Natural killer cell (primary cell): Measurements from ENCODE around the gene MCTP2. TPM values are rescaled to one million over a fixed set of nuclear protein-coding genes. Genes with fewer than 3 reads are reported as not detected.

Experiments used
- ATAC-seq, 3 donors: fragments of 150-1000 bp in 2 of 3; fragments of 200-7000 bp in 1 of 3; cut with Tn5 transposase; 1 replicate in 1 of 3; 2 replicates in 2 of 3; pipeline ENCODE4 v1.10.0; 2021; ENCODE audit warnings: mild to moderate bottlenecking in 2 of 3, moderate library complexity in 2 of 3
- DNase-seq, 2 donors: peaks; one replicate each; pipeline versions ENCODE4 v3.0.0 to v3.0.0-alpha.2; 2013 to 2021; ENCODE audit warnings: mixed read lengths in 1 of 2
- H3K27ac ChIP-seq: one replicate; pipeline ENCODE4 v1.5.1; 2013; ENCODE audit warnings: mild to moderate bottlenecking, low read length
- H3K27me3 ChIP-seq: one replicate; pipeline ENCODE4 v1.6.1; 2013; ENCODE audit warnings: low read length; ENCODE audit not compliant: control insufficient read depth, insufficient read depth
- H3K36me3 ChIP-seq: one replicate; pipeline ENCODE4 v1.6.1; 2013; ENCODE audit warnings: low read length; ENCODE audit not compliant: control insufficient read depth, insufficient read depth
- H3K4me1 ChIP-seq: one replicate; pipeline ENCODE4 v1.6.1; 2013; ENCODE audit warnings: low read length; ENCODE audit not compliant: control insufficient read depth, insufficient read depth
- H3K4me3 ChIP-seq: one replicate; pipeline ENCODE4 v1.5.1; 2013; ENCODE audit warnings: low read length
- H3K9me3 ChIP-seq: one replicate; pipeline ENCODE4 v1.6.1; 2013; ENCODE audit warnings: low read length; ENCODE audit not compliant: control insufficient read depth, insufficient read depth
- H3K27ac Mint-ChIP-seq, 2 donors: one replicate each; pipeline ENCODE4 v1.8.0; 2022; ENCODE audit warnings: mild to moderate bottlenecking in 2 of 2, mixed read lengths in 2 of 2, moderate library complexity in 1 of 2
- H3K27me3 Mint-ChIP-seq, 2 donors: one replicate each; pipeline ENCODE4 v1.8.0; 2022; ENCODE audit warnings: low read depth in 2 of 2, mixed read lengths in 2 of 2
- H3K36me3 Mint-ChIP-seq: one replicate; pipeline ENCODE4 v1.8.0; 2022; ENCODE audit warnings: mixed read lengths
- H3K4me1 Mint-ChIP-seq, 2 donors: one replicate each; pipeline ENCODE4 v1.8.0; 2022; ENCODE audit warnings: mixed read lengths in 2 of 2
- H3K4me3 Mint-ChIP-seq: one replicate; pipeline ENCODE4 v1.8.0; 2022; ENCODE audit warnings: mild to moderate bottlenecking, moderate library complexity, mixed read lengths
- H3K9me3 Mint-ChIP-seq, 2 donors: one replicate each; pipeline ENCODE4 v1.8.0; 2022; ENCODE audit warnings: mixed read lengths in 2 of 2
- WGBS: methylation state at CpG from one replicate; pipeline ENCODE4 v1.1.7; 2013; ENCODE audit warnings: missing lambda C conversion rate; ENCODE audit not compliant: insufficient coverage; 5-methylcytosine and 5-hydroxymethylcytosine counted together
- intact Hi-C: fragments of 100-400 bp; cut with micrococcal nuclease; formaldehyde crosslinking; loops from one replicate; pipeline ENCODE4 v1.14.2; 2022
- total RNA-seq, 4 donors: library from RNA; stranded (reverse); fragments of 120-200 nt in 1 of 4; gene quantifications; one replicate each; pipeline versions ENCODE4 v1.2.3 to v1.2.4, GENCODE V29; 2013 to 2022
- TF ChIP-seq, protein P1 (sequence below): fragments of 200-600 bp; IDR thresholded peaks from one replicate; pipeline ENCODE4 v1.8.0; 2022; ENCODE audit warnings: antibody characterized with exemption

Gene MCTP2
- total RNA-seq, 3 donors from 2014 or later (not counting 1 experiment from before 2014, with no cell fraction given) = 235 to 312 (median 261) TPM

DNA sequence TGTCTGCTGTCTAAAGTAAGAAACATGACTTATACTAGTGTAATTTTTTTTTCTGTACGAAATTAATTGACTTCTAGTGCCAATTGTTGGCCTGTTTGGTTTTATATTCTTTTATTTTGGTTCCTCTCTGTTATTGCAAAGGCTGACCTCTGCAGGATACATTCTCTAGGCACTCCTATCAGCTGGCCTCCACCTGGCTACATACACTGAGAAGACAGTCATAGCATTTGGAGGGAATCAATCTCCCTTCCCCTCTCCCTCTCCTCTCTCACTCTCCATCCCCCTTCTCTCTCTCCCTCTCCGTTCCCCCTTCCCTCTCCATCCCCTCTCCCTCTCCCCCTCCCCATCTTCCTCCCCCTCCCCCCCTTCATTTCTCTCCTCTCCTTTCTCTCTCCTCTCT is 116.7 kb downstream of the MCTP2 start:
- H3K36me3 ChIP-seq = peaks cover 67% of the 10 kb centered on the region
- intact Hi-C loops = no loop called here
- H3K4me3 ChIP-seq = no peak overlapping the region
- peaks cover 30 to 48% of the 10 kb centered on the region in 2 donors for H3K4me1 Mint-ChIP-seq
- H3K9me3 Mint-ChIP-seq = no peaks in the 10 kb centered on the region
- H3K27ac Mint-ChIP-seq = peak overlapping the region; percentile 38 to 81
- no peak overlapping the region for H3K4me3 Mint-ChIP-seq
- ATAC-seq (peak in 1 of 3 donors; percentile 41), DNase-seq (no peak)
- H3K36me3 Mint-ChIP-seq = peaks cover 7% of the 10 kb centered on the region
- no peak overlapping the region for H3K27ac ChIP-seq
- H3K9me3 ChIP-seq = no peaks in the 10 kb centered on the region
- no peaks in the 10 kb centered on the region for H3K27me3 Mint-ChIP-seq
- H3K4me1 ChIP-seq = no peaks in the 10 kb centered on the region
- TF ChIP-seq, protein P1, sequence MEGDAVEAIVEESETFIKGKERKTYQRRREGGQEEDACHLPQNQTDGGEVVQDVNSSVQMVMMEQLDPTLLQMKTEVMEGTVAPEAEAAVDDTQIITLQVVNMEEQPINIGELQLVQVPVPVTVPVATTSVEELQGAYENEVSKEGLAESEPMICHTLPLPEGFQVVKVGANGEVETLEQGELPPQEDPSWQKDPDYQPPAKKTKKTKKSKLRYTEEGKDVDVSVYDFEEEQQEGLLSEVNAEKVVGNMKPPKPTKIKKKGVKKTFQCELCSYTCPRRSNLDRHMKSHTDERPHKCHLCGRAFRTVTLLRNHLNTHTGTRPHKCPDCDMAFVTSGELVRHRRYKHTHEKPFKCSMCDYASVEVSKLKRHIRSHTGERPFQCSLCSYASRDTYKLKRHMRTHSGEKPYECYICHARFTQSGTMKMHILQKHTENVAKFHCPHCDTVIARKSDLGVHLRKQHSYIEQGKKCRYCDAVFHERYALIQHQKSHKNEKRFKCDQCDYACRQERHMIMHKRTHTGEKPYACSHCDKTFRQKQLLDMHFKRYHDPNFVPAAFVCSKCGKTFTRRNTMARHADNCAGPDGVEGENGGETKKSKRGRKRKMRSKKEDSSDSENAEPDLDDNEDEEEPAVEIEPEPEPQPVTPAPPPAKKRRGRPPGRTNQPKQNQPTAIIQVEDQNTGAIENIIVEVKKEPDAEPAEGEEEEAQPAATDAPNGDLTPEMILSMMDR = no peak
- WGBS = 40% methylated on average over 1 of the region's 2 CpGs
- no peaks in the 10 kb centered on the region for H3K27me3 ChIP-seq

DNA sequence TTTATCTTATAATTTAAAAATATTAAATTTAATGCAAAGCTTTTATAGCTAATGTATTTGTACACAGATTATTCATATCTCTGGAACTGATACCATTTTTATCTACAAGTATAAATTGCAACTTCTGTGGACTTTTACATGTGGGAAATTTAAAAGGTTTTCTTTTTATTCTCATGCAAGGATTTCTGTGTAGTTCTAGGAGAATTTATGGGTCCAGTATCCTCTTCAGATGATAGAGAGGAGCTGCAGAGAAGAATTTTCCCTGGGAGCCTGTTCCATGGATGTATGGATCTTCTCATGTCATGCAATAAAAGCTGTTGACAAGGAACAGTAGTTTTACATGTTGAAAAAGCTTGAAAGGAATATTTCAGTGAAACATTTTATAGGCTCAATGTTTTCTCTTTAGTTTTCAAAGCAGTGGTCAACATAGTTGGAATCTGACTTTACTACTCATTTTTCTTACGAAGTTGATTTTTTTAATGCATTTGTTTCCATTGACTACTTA is 119.7 kb downstream of the MCTP2 start:
- Histone ChIP-seq H3K4me1 (no peaks in the 10 kb centered on the region), H3K9me3 (no peaks in the 10 kb centered on the region), H3K27ac (no peak overlapping the region), H3K4me3 (no peak overlapping the region), H3K27me3 (no peaks in the 10 kb centered on the region), H3K36me3 (peaks cover 59% of the 10 kb centered on the region)
- intact Hi-C loops = no loop called here
- no peaks in the 10 kb centered on the region for H3K27me3 Mint-ChIP-seq
- ATAC-seq = no peak
- peaks cover 23 to 57% of the 10 kb centered on the region in 2 donors for H3K4me1 Mint-ChIP-seq
- no peaks in the 10 kb centered on the region for H3K36me3 Mint-ChIP-seq
- H3K4me3 Mint-ChIP-seq = no peak overlapping the region
- no peaks in the 10 kb centered on the region for H3K9me3 Mint-ChIP-seq
- H3K27ac Mint-ChIP-seq = no peak overlapping the region
- TF ChIP-seq, protein P1 = no peak
- 100% methylated on average over 1 of the region's 1 CpG for WGBS
- no peak for DNase-seq

DNA sequence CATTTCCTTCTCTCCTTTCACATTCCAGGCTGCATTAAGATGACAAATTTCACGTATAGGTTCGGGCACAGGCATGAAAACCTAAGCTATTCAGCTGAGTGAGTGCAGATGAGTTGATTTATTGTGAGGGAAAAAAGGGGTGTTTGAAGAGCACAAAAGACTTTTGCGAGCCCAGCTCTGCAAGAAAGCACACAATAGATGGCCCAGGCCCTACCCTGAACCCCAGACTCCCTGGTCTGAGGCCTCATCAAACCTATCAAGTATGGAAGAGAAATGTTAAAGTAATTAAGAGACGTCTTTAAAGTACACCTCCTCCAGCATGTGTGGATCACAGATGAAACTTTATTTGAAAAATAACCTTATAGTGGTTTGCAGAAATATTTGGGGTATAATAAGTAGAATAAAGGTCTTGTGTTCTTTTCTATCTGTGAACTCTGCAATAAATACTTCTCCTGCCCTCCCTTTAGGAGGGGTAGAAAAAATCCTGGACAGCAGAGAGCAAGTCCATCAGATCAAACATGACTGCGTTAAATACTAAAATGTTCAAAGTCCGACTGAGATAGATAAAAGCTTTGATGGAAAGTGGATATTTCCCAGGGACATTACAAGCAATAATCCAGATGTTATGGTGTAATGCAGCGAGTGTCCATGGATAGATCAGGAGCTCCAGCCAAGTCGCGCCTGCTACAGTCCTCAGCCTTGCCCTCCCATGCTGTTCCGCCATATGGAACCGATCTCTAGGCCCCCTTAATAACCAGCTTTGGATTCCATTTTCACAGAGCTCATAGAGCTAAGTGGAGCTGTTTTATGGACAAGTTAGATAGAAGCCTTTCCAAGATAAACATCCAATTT is 121.5 kb downstream of the MCTP2 start:
- Mint-ChIP-seq H3K9me3 (no peaks in the 10 kb centered on the region), H3K27ac (peak overlapping the region; percentile 43 to 68), H3K4me3 (no peak overlapping the region), H3K27me3 (no peaks in the 10 kb centered on the region), H3K4me1 (peaks cover 20 to 48% of the 10 kb centered on the region in 2 donors), H3K36me3 (no peaks in the 10 kb centered on the region)
- no peak overlapping the region for H3K27ac ChIP-seq
- no peaks in the 10 kb centered on the region for H3K9me3 ChIP-seq
- no peaks in the 10 kb centered on the region for H3K27me3 ChIP-seq
- no peak for ATAC-seq
- H3K4me1 ChIP-seq = no peaks in the 10 kb centered on the region
- peaks cover 67% of the 10 kb centered on the region for H3K36me3 ChIP-seq
- no peak overlapping the region for H3K4me3 ChIP-seq
- DNase-seq = no peak
- TF ChIP-seq, protein P1 = no peak
- intact Hi-C loops = no loop called here
- WGBS = 97% methylated on average over 10 of the region's 11 CpGs
